ENCODE results near the gene CLMN.
A peak's percentile ranks its signal among the peaks of the same experiment; 100 is the strongest.

GRCh38 chr14:95253039-95253630, 66.6 kb downstream of the CLMN start:
- TF ChIP-seq GATA2 (IDR thresholded peaks at IDR 0.05; ENCODE audit: insufficient read depth, insufficient read length, low read depth, low read length) (no peak), POLR2A (IDR thresholded peaks at IDR 0.05; ENCODE audit: low read depth, low read length) (no peak), POLR2AphosphoS5 (IDR thresholded peaks at IDR 0.05; ENCODE audit: insufficient read depth, low read depth, low read length) (peak; percentile 75), EZH2 (IDR thresholded peaks at IDR 0.05; ENCODE audit: borderline replicate concordance, low read depth, low read length, severe bottlenecking) (no peak), CTCF (IDR thresholded peaks at IDR 0.05; ENCODE audit: extremely low read depth in 1 of 2, insufficient read depth in 1 of 2, low read depth in 1 of 2, low read length in 2 of 2) (no peak), MAX (IDR thresholded peaks at IDR 0.05; ENCODE audit: insufficient read depth, insufficient read length) (no peak), MYC (IDR thresholded peaks at IDR 0.05; ENCODE audit: low read depth, low read length) (no peak), JUN (IDR thresholded peaks at IDR 0.05; ENCODE audit: borderline replicate concordance, insufficient read depth, insufficient read length, low read depth) (peak; percentile 61)
